ENCODE measurements around the gene ACAD10. TPM values are rescaled to one million over a fixed set of nuclear protein-coding genes. Genes with fewer than 3 reads are reported as not detected.

ACAD10 gene
- total and polyA plus RNA-seq, 3 experiments from 2014 or later, result 13.0 to 21.6 (median 20.7) TPM

GRCh38 chr12:111764120-111764821, 78.4 kb downstream of the ACAD10 start:
- POLR2A ChIA-PET, result interaction anchor here (0.6 kb wide), 1 partner anchor 1318 kb away, joined by 5 read pairs; no protein-coding TSS in a partner anchor
- H3K4me1 Mint-ChIP-seq, result peaks cover 10 to 17% (median 14%) of the 10 kb centered on the region in 3 donors
- no peaks in the 10 kb centered on the region for H3K36me3 ChIP-seq (ENCODE audit: insufficient read depth, low read length)
- H3K27me3 ChIP-seq (ENCODE audit: insufficient read depth, low read length, poor library complexity, severe bottlenecking), result peaks cover 9% of the 10 kb centered on the region
- H3K27ac ChIP-seq (ENCODE audit: low read depth, low read length), result no peak overlapping the region
- H3K4me3 Mint-ChIP-seq, result no peak overlapping the region
- DNase-seq, result no peak
- peaks cover 0 to 4% (median 1%) of the 10 kb centered on the region in 3 donors for H3K36me3 Mint-ChIP-seq
- H3K4me3 ChIP-seq (ENCODE audit: low read length), result no peak overlapping the region
- CTCF ChIA-PET, result no interaction called here
- H3K9me3 ChIP-seq (ENCODE audit: low read length), result no peaks in the 10 kb centered on the region
- H3K27ac Mint-ChIP-seq, result no peak overlapping the region
- H3K9me3 Mint-ChIP-seq, result peaks cover 0 to 3% (median 0%) of the 10 kb centered on the region in 5 donors
- H3K27me3 Mint-ChIP-seq, result peaks cover 26 to 55% of the 10 kb centered on the region in 2 donors
- H3K4me1 ChIP-seq (ENCODE audit: insufficient read depth, low read length), result peaks cover 4% of the 10 kb centered on the region

GRCh38 chr12:111766608-111767361, 80.9 kb downstream of the ACAD10 start, which contains the start of gene ALDH2:
Gene ALDH2, plus strand, starts transcription at chr12:111766933. Its CDS starts 50 bp downstream, at chr12:111766983.
- CTCF ChIA-PET, result interaction anchor here (0.9 to 1.0 kb wide), 2 partner anchors 13 to 46 kb away, joined by 3 to 4 read pairs; no protein-coding TSS in a partner anchor
- peak within 1 kb of the TSS in 3 of 8 donors; percentile 48 to 93 (median 69) for H3K27ac Mint-ChIP-seq

GRCh38 chr12:111767362-111768158, 81.7 kb downstream of the ACAD10 start:
- Mint-ChIP-seq H3K27me3 (peaks cover 29 to 64% of the 10 kb centered on the region in 2 donors), H3K27ac (peak overlapping the region in 2 of 8 donors; percentile 48 to 61), H3K4me1 (peaks cover 10 to 17% (median 14%) of the 10 kb centered on the region in 3 donors), H3K9me3 (peaks cover 0 to 3% (median 0%) of the 10 kb centered on the region in 5 donors), H3K36me3 (peaks cover 0 to 4% (median 1%) of the 10 kb centered on the region in 3 donors), H3K4me3 (peak overlapping the region; percentile 44 to 80 (median 78))
- H3K27ac ChIP-seq (ENCODE audit: low read depth, low read length), result peak overlapping the region; percentile 16
- POLR2A ChIA-PET, result no interaction called here
- H3K27me3 ChIP-seq (ENCODE audit: insufficient read depth, low read length, poor library complexity, severe bottlenecking), result peaks cover 9% of the 10 kb centered on the region
- no peak for DNase-seq
- no peaks in the 10 kb centered on the region for H3K36me3 ChIP-seq (ENCODE audit: insufficient read depth, low read length)
- H3K4me3 ChIP-seq (ENCODE audit: low read length), result peak overlapping the region; percentile 39
- H3K9me3 ChIP-seq (ENCODE audit: low read length), result no peaks in the 10 kb centered on the region
- CTCF ChIA-PET, result interaction anchor here (1.0 kb wide), 1 partner anchor 45 kb away, joined by 4 read pairs; no protein-coding TSS in a partner anchor
- H3K4me1 ChIP-seq (ENCODE audit: insufficient read depth, low read length), result peaks cover 4% of the 10 kb centered on the region

More at GRCh38 chr12:111766608-111767361, 80.9 kb downstream of the ACAD10 start, which contains the start of gene ALDH2:
- Histone ChIP-seq H3K4me3 (ENCODE audit: low read length) (peak within 1 kb of the TSS; percentile 51), H3K27ac (ENCODE audit: low read depth, low read length) (peak within 1 kb of the TSS; percentile 16), H3K9me3 (ENCODE audit: low read length) (no peaks in the 10 kb centered on the region), H3K36me3 (ENCODE audit: insufficient read depth, low read length) (no peaks in the 10 kb centered on the region), H3K4me1 (ENCODE audit: insufficient read depth, low read length) (peaks cover 4% of the 10 kb centered on the region), H3K27me3 (ENCODE audit: insufficient read depth, low read length, poor library complexity, severe bottlenecking) (peaks cover 9% of the 10 kb centered on the region)
- Mint-ChIP-seq H3K4me1 (peaks cover 10 to 17% (median 14%) of the 10 kb centered on the region in 3 donors), H3K36me3 (peaks cover 0 to 4% (median 1%) of the 10 kb centered on the region in 3 donors), H3K4me3 (peak within 1 kb of the TSS; percentile 48 to 80 (median 78)), H3K27me3 (peaks cover 29 to 68% of the 10 kb centered on the region in 2 donors), H3K9me3 (peaks cover 0 to 3% (median 0%) of the 10 kb centered on the region in 5 donors)
- POLR2A ChIA-PET, result no interaction called here
- peak in 3 of 5 donors; percentile 3 to 23 (median 4) for DNase-seq

GRCh38 chr12:111768159-111768895, 82.5 kb downstream of the ACAD10 start:
- H3K27me3 ChIP-seq (ENCODE audit: insufficient read depth, low read length, poor library complexity, severe bottlenecking), result peaks cover 9% of the 10 kb centered on the region
- no peak overlapping the region for H3K4me3 ChIP-seq (ENCODE audit: low read length)
- peaks cover 23 to 61% of the 10 kb centered on the region in 2 donors for H3K27me3 Mint-ChIP-seq
- H3K4me1 Mint-ChIP-seq, result peaks cover 10 to 17% (median 14%) of the 10 kb centered on the region in 3 donors
- ChIA-PET POLR2A (no interaction called here), CTCF (no interaction called here)
- no peaks in the 10 kb centered on the region for H3K9me3 ChIP-seq (ENCODE audit: low read length)
- no peak overlapping the region for H3K27ac Mint-ChIP-seq
- peaks cover 0 to 4% (median 1%) of the 10 kb centered on the region in 3 donors for H3K36me3 Mint-ChIP-seq
- H3K27ac ChIP-seq (ENCODE audit: low read depth, low read length), result no peak overlapping the region
- DNase-seq, result no peak
- H3K9me3 Mint-ChIP-seq, result peaks cover 0 to 3% (median 0%) of the 10 kb centered on the region in 5 donors
- peak overlapping the region in 2 of 7 donors; percentile 11 to 28 for H3K4me3 Mint-ChIP-seq
- peaks cover 4% of the 10 kb centered on the region for H3K4me1 ChIP-seq (ENCODE audit: insufficient read depth, low read length)
- no peaks in the 10 kb centered on the region for H3K36me3 ChIP-seq (ENCODE audit: insufficient read depth, low read length)

GRCh38 chr12:111769599-111769998, 83.7 kb downstream of the ACAD10 start:
- no peak overlapping the region for H3K4me3 Mint-ChIP-seq
- no peak overlapping the region for H3K27ac ChIP-seq (ENCODE audit: low read depth, low read length)
- H3K9me3 ChIP-seq (ENCODE audit: low read length), result no peaks in the 10 kb centered on the region
- H3K4me1 Mint-ChIP-seq, result peaks cover 10 to 14% (median 14%) of the 10 kb centered on the region in 3 donors
- peaks cover 0 to 3% (median 0%) of the 10 kb centered on the region in 5 donors for H3K9me3 Mint-ChIP-seq
- peaks cover 4% of the 10 kb centered on the region for H3K4me1 ChIP-seq (ENCODE audit: insufficient read depth, low read length)
- POLR2A ChIA-PET, result no interaction called here
- H3K27ac Mint-ChIP-seq, result no peak overlapping the region
- no peak overlapping the region for H3K4me3 ChIP-seq (ENCODE audit: low read length)
- H3K36me3 ChIP-seq (ENCODE audit: insufficient read depth, low read length), result no peaks in the 10 kb centered on the region
- peaks cover 22 to 54% of the 10 kb centered on the region in 2 donors for H3K27me3 Mint-ChIP-seq
- H3K36me3 Mint-ChIP-seq, result peaks cover 0 to 4% (median 1%) of the 10 kb centered on the region in 3 donors
- CTCF ChIA-PET, result no interaction called here
- no peak for DNase-seq
- peaks cover 9% of the 10 kb centered on the region for H3K27me3 ChIP-seq (ENCODE audit: insufficient read depth, low read length, poor library complexity, severe bottlenecking)

- Histone ChIP-seq H3K27me3 (ENCODE audit: insufficient read depth, low read length, poor library complexity, severe bottlenecking) (no peaks in the 10 kb centered on the region), H3K9me3 (ENCODE audit: low read length) (no peaks in the 10 kb centered on the region), H3K4me3 (ENCODE audit: low read length) (no peak overlapping the region), H3K4me1 (ENCODE audit: insufficient read depth, low read length) (no peaks in the 10 kb centered on the region), H3K27ac (ENCODE audit: low read depth, low read length) (no peak overlapping the region), H3K36me3 (ENCODE audit: insufficient read depth, low read length) (no peaks in the 10 kb centered on the region)
- no peak overlapping the region for H3K4me3 Mint-ChIP-seq
- H3K27ac Mint-ChIP-seq, result no peak overlapping the region
- no peaks in the 10 kb centered on the region for H3K4me1 Mint-ChIP-seq
- ChIA-PET POLR2A (no interaction called here), CTCF (no interaction called here)
- DNase-seq, result no peak
- no peaks in the 10 kb centered on the region for H3K9me3 Mint-ChIP-seq
- H3K36me3 Mint-ChIP-seq, result no peaks in the 10 kb centered on the region
- peaks cover 4 to 38% of the 10 kb centered on the region in 2 donors for H3K27me3 Mint-ChIP-seq
Measured at GRCh38 chr12:111773801-111774551, 88.1 kb downstream of the ACAD10 start.

Data from CD8-positive, alpha-beta memory T cell (primary cell).